ENCODE results near the gene FILIP1L.

The FILIP1L gene

GRCh38 chr3:100114413-100115030 is at the start of gene FILIP1L:
Gene FILIP1L, minus strand, starts transcription at chr3:100114501.
- DNase-seq (ENCODE audit: low read depth, low spot score), result no peak

DNA sequence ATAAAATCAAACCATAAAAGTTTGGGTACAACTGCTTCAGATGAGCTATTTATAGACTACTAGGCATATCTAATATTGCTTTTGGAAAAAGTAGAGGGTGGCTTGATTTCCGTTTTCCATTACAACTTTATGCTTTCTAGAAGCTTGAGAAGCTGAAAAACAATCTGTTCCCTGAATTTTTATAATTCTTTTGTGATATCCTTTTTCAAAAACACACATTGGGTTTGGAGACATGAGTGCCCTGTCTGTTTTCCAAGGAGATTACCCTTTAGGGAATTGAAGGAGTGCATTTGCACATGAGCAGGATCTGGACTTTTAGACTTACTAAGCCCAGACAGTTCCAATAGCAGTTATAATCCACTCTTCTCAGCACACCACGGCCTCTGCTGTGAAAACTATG is 49.5 kb upstream of the FILIP1L start:
- no peak for DNase-seq (ENCODE audit: low read depth, low spot score)

GRCh38 chr3:100160521-100160920 is 46.2 kb upstream of the FILIP1L start:
- DNase-seq (ENCODE audit: low read depth, low spot score), result no peak

GRCh38 chr3:100159331-100160153 is 45.2 kb upstream of the FILIP1L start:
- DNase-seq (ENCODE audit: low read depth, low spot score), result no peak

DNA sequence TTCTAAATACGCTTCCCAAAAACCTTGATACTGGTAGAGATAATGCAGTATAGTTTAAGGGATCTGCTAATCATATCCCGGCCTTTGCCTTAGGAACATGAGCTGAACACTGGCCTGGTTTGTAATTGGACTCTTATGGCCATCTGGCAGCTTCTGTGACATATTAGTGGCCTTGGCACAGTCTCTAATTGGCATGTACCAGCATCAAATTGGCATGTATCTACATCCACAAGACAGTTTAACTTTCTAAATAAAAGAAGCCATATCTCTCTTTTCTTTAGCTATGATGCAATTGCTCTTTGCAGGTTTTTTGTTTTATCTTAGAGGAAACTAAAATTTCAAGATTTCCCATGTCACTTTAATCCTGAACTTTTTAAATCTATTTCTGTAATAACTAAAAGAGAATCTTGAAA is 44.6 kb upstream of the FILIP1L start:
- DNase-seq (ENCODE audit: low read depth, low spot score), result no peak

DNA sequence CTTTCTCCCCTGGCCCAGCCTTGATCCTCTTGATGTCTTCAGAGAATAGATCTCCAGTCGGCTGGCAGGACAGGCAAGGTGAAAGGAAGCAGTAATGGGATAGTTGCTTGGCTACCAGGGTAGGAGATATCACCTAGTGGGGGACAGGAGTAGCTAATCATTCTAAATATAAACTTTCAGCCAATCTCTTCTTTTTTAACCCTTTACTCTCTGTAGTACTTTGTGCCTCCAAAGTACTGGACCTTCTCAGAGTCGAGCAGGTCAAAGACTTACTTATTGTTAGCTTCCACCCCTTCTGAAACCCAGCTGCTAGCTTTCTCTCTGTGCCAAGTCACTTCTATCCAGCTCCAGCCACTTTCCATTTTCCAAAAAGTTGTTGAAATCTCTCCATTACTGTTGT is 43.4 kb upstream of the FILIP1L start:
- no peak for DNase-seq (ENCODE audit: low read depth, low spot score)

DNA sequence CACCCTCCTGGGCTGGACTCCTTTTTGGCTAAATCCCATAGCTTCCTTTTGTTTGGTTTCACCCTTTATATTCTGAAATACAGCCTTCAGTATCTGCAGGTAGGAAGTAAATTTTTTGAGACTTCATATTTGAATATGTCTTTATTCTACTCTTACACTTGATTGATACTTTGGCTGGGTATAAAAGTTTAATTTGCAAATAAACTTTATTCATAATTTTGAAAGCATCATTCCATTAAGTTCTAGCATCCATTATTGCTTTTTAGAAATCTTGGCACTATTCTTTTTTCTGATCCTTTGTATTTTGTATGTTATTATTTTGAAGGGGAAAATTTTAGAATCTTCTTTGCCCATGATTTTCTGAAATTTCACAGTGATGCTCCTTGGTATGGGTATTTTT is 41.3 kb upstream of the FILIP1L start:
- DNase-seq (ENCODE audit: low read depth, low spot score), result no peak

GRCh38 chr3:100155128-100155527 is 40.8 kb upstream of the FILIP1L start:
- no peak for DNase-seq (ENCODE audit: low read depth, low spot score)

DNA sequence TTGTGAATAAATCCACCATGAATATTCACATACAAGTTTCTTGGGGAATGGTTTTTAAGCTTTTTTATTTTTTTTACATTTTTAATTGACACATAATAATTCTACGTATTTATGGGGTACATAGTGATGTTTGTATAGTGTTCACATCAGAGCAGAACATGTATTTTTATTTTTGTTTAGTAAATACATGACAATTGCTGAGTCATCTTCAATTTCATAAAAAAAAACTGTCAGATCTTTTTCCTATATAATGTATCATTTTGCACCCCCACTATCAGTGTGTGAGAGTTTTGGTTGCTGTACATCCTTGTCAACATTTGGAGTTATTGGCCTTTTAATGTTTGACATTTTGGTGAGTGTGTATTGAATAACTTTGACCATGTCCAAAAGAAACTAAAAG is 39.9 kb upstream of the FILIP1L start:
- DNase-seq (ENCODE audit: low read depth, low spot score), result no peak

GRCh38 chr3:100151024-100151707 is 36.9 kb upstream of the FILIP1L start:
- no peak for DNase-seq (ENCODE audit: low read depth, low spot score)

DNA sequence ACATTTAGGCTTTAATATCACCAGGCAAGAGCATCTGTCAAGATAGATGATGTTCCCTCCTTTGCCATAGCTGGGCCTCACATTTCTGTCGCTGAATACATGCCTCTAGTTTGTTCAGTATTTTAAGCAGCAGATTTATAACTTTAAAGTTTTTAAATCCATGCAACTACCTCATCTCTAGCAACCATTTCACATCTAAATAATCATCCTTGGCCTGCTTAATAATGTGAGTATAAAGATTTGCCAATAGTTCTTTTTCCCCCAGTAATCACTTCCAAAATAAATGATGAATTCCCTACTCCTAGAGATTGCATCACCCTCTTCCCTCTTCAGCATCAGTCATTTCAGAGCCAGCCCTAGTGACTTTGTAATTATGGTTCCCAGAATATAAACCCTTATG is 36.2 kb upstream of the FILIP1L start:
- DNase-seq (ENCODE audit: low read depth, low spot score), result no peak

- no peak for DNase-seq (ENCODE audit: low read depth, low spot score)
These were observed 35.6 kb upstream of the FILIP1L start for GRCh38 chr3:100149713-100150415.

- no peak for DNase-seq (ENCODE audit: low read depth, low spot score)
These were observed 34.8 kb upstream of the FILIP1L start for GRCh38 chr3:100149130-100149529.

GRCh38 chr3:100144255-100144866 is 30.1 kb upstream of the FILIP1L start:
- no peak for DNase-seq (ENCODE audit: low read depth, low spot score)

- DNase-seq (ENCODE audit: low read depth, low spot score), result no peak
These were observed 27.3 kb upstream of the FILIP1L start for GRCh38 chr3:100141586-100141985.

DNA sequence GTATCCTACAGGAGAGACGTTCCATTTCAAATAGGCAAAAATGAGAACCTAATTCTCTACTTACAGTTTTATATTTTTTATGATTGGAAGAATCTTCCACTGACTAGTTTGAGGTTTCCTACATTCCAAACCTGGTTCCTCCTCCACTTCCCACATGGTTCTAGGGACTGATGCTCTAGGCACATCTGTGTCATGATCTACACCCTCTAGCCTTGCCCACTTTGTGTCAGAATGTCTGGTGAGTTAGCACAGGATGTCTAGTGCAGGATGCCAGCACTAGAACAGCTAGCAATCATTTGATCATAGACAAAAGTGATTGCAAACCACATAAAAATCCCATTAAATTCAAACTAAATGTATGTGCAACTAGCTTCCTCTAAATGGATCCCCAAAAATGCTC is 26.7 kb upstream of the FILIP1L start:
- DNase-seq (ENCODE audit: low read depth, low spot score), result no peak

DNA sequence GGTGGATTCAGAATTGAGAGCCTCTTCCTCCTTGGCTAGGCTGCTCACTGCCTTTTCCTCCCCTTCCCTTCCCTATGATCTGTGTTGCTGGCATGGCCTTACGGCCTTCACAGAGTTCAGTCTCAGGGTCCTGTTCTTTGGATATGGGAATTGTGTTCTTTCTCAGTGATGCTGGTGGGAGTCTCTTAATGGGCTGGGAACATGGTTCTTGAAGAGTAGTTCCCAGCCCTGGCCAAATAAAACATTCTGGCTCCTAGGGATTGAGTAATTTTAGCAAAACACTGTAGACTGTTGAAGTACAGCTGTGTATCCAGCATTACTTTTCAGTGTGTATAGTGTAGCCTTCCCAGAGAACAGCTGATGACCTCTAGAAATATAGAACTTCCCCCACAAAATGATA is 22.6 kb upstream of the FILIP1L start:
- no peak for DNase-seq (ENCODE audit: low read depth, low spot score)

DNA sequence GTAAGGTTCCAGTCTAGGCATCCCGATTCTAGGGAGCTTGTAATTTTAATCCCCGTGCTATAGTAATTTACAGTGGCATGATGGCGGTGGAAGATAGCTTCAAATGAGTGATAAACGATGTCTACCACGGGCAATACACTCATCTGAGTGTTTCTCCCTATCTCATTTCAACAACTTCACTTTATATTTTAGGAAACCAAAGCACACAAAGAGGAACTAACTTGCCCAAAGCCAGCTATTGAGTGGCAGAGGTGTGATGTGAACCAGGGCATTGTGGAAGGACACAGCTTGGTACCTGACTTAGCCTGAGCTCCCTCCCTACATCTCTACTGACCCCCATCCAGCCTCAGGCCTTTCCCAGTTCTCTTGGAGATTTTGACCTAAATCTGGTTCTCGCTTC is 16.9 kb upstream of the FILIP1L start:
- DNase-seq (ENCODE audit: low read depth, low spot score), result no peak

DNA sequence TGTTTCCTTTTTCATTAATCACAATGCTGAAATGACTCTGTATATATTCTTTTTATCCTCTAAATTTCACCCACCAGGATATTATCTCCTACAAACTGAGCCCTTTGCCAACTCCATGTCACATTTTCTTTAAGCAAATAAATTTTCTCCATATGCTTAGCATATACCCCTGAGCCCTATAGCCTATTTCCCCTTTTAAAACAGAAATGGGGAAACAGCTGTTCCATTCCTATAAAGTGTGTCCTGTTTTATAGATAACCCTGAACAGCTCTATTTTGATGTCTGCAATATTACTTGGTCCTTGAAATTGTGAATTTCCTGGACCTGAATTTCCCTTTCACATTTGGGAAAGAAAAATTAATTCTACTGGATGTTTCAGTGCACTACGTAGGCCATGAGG is 15.6 kb upstream of the FILIP1L start:
- no peak for DNase-seq (ENCODE audit: low read depth, low spot score)

DNA sequence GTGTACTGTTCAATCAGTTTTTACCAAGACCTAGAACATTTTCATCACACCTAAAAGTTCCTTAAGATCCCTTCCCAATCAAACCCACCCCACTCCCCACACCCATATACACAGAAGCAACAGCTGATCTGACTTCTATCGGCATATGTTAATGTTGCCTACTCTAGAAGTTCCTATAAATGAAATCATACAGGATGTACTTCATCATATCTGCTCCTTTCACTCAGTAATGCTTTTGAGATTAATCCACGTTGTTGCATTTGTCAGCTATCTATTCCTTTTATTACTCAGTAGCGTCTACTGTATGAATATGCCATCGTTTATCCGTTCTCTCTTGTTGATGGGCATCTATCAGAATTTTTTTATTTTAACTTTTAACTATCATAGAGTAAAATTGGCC is 14.3 kb upstream of the FILIP1L start:
- no peak for DNase-seq (ENCODE audit: low read depth, low spot score)

DNA sequence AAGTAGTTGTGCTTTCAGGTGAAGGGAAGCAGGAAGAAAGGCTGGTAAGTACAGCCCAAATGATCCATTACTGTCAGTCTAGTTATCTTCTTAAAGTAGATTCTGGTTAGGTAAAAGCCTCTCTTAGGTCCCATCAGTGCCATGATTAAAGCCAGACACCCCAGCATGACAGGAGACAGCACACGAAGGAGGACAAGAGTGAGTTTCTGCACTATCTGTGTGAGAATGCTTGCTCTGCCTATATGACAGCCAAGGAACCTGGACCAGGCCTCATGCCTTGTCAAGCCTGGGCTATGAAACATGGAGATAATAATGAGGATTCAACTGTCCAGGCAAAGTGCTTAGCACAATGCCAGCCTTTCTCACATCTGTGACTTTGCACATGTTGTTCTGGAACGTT is 13.5 kb upstream of the FILIP1L start:
- no peak for DNase-seq (ENCODE audit: low read depth, low spot score)

Measured in iPS DF 19.7 (cell line).